H9 (cell line): ENCODE data around the gene AKR1C8. TPM values are rescaled to one million over a fixed set of nuclear protein-coding genes. Genes with fewer than 3 reads are reported as not detected.

Experiments used
- DNase-seq: peaks from one replicate; pipeline ENCODE4 v3.0.0-alpha.2; 2017
- H2AFZ ChIP-seq: one replicate; pipeline ENCODE4 v1.6.1; 2013; ENCODE audit warnings: mild to moderate bottlenecking, low read length, control low read depth, moderate library complexity
- H2AK5ac ChIP-seq: 2 replicates; pipeline ENCODE4 v1.6.1; 2013; ENCODE audit warnings: low read length, control low read depth, mixed read lengths; ENCODE audit not compliant: insufficient read length
- H2BK120ac ChIP-seq: one replicate; pipeline ENCODE4 v1.6.1; 2013; ENCODE audit warnings: low read depth, mild to moderate bottlenecking, low read length, control low read depth, inconsistent platforms; ENCODE audit not compliant: poor library complexity, severe bottlenecking
- H2BK12ac ChIP-seq: 2 replicates; pipeline ENCODE4 v1.6.1; 2013; ENCODE audit warnings: low read length, control low read depth, mixed read lengths, low read depth; ENCODE audit not compliant: insufficient read length
- H2BK15ac ChIP-seq: 2 replicates; pipeline ENCODE4 v1.6.1; 2013; ENCODE audit warnings: low read depth, low read length, control low read depth
- H2BK20ac ChIP-seq: one replicate; pipeline ENCODE4 v1.6.1; 2013; ENCODE audit warnings: low read depth, mild to moderate bottlenecking, low read length, control low read depth, inconsistent platforms; ENCODE audit not compliant: poor library complexity, severe bottlenecking
- H2BK5ac ChIP-seq: 2 replicates; pipeline ENCODE4 v1.6.1; 2013; ENCODE audit warnings: low read length, control low read depth, mixed read lengths; ENCODE audit not compliant: insufficient read length
- H3K14ac ChIP-seq: 2 replicates; pipeline ENCODE4 v1.6.1; 2013; ENCODE audit warnings: low read length, control low read depth; ENCODE audit not compliant: insufficient read depth
- H3K18ac ChIP-seq: 2 replicates; pipeline ENCODE4 v1.6.1; 2013; ENCODE audit warnings: low read depth, mild to moderate bottlenecking, mixed read lengths, low read length, control low read depth; ENCODE audit not compliant: insufficient read length
- H3K23ac ChIP-seq: 2 replicates; pipeline ENCODE4 v1.6.1; 2013; ENCODE audit warnings: low read length, control low read depth, mixed read lengths, low read depth; ENCODE audit not compliant: insufficient read length
- H3K23me2 ChIP-seq: 2 replicates; pipeline ENCODE4 v1.6.1; 2013; ENCODE audit warnings: low read depth, mild to moderate bottlenecking, mixed read lengths, low read length, control low read depth; ENCODE audit not compliant: insufficient read length, poor library complexity, severe bottlenecking
- H3K27ac ChIP-seq: 2 replicates; pipeline ENCODE4 v1.5.1; 2013; ENCODE audit warnings: low read length, control low read depth, mixed read lengths, low read depth; ENCODE audit not compliant: insufficient read length
- H3K27me3 ChIP-seq: 2 replicates; pipeline ENCODE4 v1.6.1; 2013; ENCODE audit warnings: low read length, control low read depth, inconsistent platforms; ENCODE audit not compliant: insufficient read depth
- H3K4ac ChIP-seq: 2 replicates; pipeline ENCODE4 v1.6.1; 2013; ENCODE audit warnings: low read depth, mild to moderate bottlenecking, control low read depth, inconsistent platforms, low read length, moderate library complexity
- H3K4me1 ChIP-seq: 2 replicates; pipeline ENCODE4 v1.6.1; 2013; ENCODE audit warnings: low read length, control low read depth, inconsistent platforms; ENCODE audit not compliant: insufficient read depth
- H3K4me2 ChIP-seq: 2 replicates; pipeline ENCODE4 v1.6.1; 2013; ENCODE audit warnings: low read length, control low read depth, mixed read lengths; ENCODE audit not compliant: insufficient read length, insufficient read depth
- H3K56ac ChIP-seq: 2 replicates; pipeline ENCODE4 v1.6.1; 2013; ENCODE audit warnings: low read depth, mild to moderate bottlenecking, mixed read lengths, low read length, control low read depth; ENCODE audit not compliant: insufficient read length
- H3K79me1 ChIP-seq: 2 replicates; pipeline ENCODE4 v1.6.1; 2013; ENCODE audit warnings: low read depth, mild to moderate bottlenecking, moderate library complexity, low read length, control low read depth, inconsistent platforms; ENCODE audit not compliant: insufficient read depth, poor library complexity, severe bottlenecking
- H3K79me2 ChIP-seq: 2 replicates; pipeline ENCODE4 v1.6.1; 2013; ENCODE audit warnings: low read length, control low read depth, inconsistent platforms; ENCODE audit not compliant: insufficient read depth
- H3K9ac ChIP-seq: 2 replicates; pipeline ENCODE4 v1.6.1; 2013; ENCODE audit warnings: low read length, control low read depth, mixed read lengths; ENCODE audit not compliant: insufficient read length; ENCODE audit errors: extremely low read depth
- H3K9me3 ChIP-seq: one replicate; pipeline ENCODE4 v1.6.1; 2013; ENCODE audit warnings: low read depth, low read length, inconsistent platforms; ENCODE audit not compliant: control insufficient read depth
- H3T11ph ChIP-seq: one replicate; pipeline ENCODE4 v1.6.1; 2013; ENCODE audit warnings: mild to moderate bottlenecking, low read length, control low read depth, inconsistent platforms
- H4K20me1 ChIP-seq: one replicate; pipeline ENCODE4 v1.6.1; 2013; ENCODE audit not compliant: control insufficient read depth, insufficient read length, insufficient read depth
- H4K5ac ChIP-seq: 2 replicates; pipeline ENCODE4 v1.6.1; 2013; ENCODE audit warnings: low read depth, mild to moderate bottlenecking, mixed read lengths, low read length, control low read depth; ENCODE audit not compliant: insufficient read length
- H4K8ac ChIP-seq: replicated peaks from 2 replicates; pipeline ENCODE4 v1.6.1; 2013; ENCODE audit warnings: low read length, control low read depth, mixed read lengths, low read depth; ENCODE audit not compliant: insufficient read length
- H4K91ac ChIP-seq: 2 replicates; pipeline ENCODE4 v1.6.1; 2013; ENCODE audit warnings: low read depth, mild to moderate bottlenecking, moderate library complexity, mixed read lengths, low read length, control low read depth; ENCODE audit not compliant: insufficient read length
- H3K27ac Mint-ChIP-seq, 3 experiments: 2 replicates in 2 of 3; 3 replicates in 1 of 3; pipeline ENCODE4 v1.8.0; 2020 to 2021; ENCODE audit warnings: mixed read lengths in 3 of 3, mild to moderate bottlenecking in 1 of 3, moderate library complexity in 1 of 3
- H3K27me3 Mint-ChIP-seq: 2 replicates; pipeline ENCODE4 v1.8.0; 2021; ENCODE audit warnings: low read depth, mild to moderate bottlenecking, moderate library complexity, mixed read lengths
- H3K36me3 Mint-ChIP-seq, 3 experiments: 2 replicates in 2 of 3; 3 replicates in 1 of 3; pipeline ENCODE4 v1.8.0; 2020 to 2021; ENCODE audit warnings: low read depth in 3 of 3, mixed read lengths in 3 of 3; ENCODE audit not compliant: insufficient read depth in 1 of 3
- H3K4me1 Mint-ChIP-seq, 2 experiments: 2 replicates each; pipeline ENCODE4 v1.8.0; 2020; ENCODE audit warnings: mixed read lengths in 2 of 2
- H3K4me3 Mint-ChIP-seq, 2 experiments: 2 replicates in 1 of 2; 3 replicates in 1 of 2; pipeline ENCODE4 v1.8.0; 2020 to 2021; ENCODE audit warnings: mild to moderate bottlenecking in 2 of 2, mixed read lengths in 2 of 2, moderate library complexity in 1 of 2
- H3K9me3 Mint-ChIP-seq, 2 experiments: 2 replicates in 1 of 2; 3 replicates in 1 of 2; pipeline ENCODE4 v1.8.0; 2020; ENCODE audit warnings: mild to moderate bottlenecking in 2 of 2, mixed read lengths in 2 of 2, moderate library complexity in 1 of 2
- CTCF ChIP-seq: fragments of 200-600 bp; sonication (generic); conservative IDR thresholded peaks from 3 replicates; pipeline ENCODE4 v1.8.0; 2021; ENCODE audit warnings: antibody characterized with exemption, mild to moderate bottlenecking
- whole genome bisulfite sequencing: extraction: QIAGEN DNeasy Blood & Tissue Kit; methylation state at CpG from one replicate; pipeline ENCODE4 v1.1.7; 2013; ENCODE audit warnings: missing lambda C conversion rate, low lambda C conversion rate, mixed read lengths; ENCODE audit not compliant: insufficient read length; ENCODE audit errors: extremely low coverage; 5-methylcytosine and 5-hydroxymethylcytosine counted together
- total RNA-seq: library from RNA; stranded (reverse); gene quantifications from 2 replicates; pipeline ENCODE4 v1.2.1, GENCODE V29; 2021

AKR1C8 gene
- total RNA-seq, 1 experiment from 2014 or later: not detected

- peaks cover 11 to 70% of the 10 kb centered on the region in 2 experiments for H3K9me3 Mint-ChIP-seq
- no peak overlapping the region for H3K23ac ChIP-seq
- H3K9ac ChIP-seq: no peak overlapping the region
- no peak overlapping the region for H3K14ac ChIP-seq
- no peak overlapping the region for H2BK15ac ChIP-seq
- WGBS: no CpG with 5 or more reads among the region's 3 CpGs
- H3K79me2 ChIP-seq: no peaks in the 10 kb centered on the region
- H3T11ph ChIP-seq: no peak overlapping the region
- H3K4ac ChIP-seq: no peak overlapping the region
- H3K79me1 ChIP-seq: no peaks in the 10 kb centered on the region
- H3K56ac ChIP-seq: no peak overlapping the region
- H2BK20ac ChIP-seq: no peak overlapping the region
- H3K18ac ChIP-seq: no peak overlapping the region
- H3K4me1 ChIP-seq: no peaks in the 10 kb centered on the region
- H3K27me3 Mint-ChIP-seq: no peaks in the 10 kb centered on the region; the same call in 1 of the 2 replicates
- no peak overlapping the region for H3K27ac Mint-ChIP-seq
- no peak overlapping the region for H2BK5ac ChIP-seq
- H3K27ac ChIP-seq: no peak overlapping the region
- H3K27me3 ChIP-seq: no peaks in the 10 kb centered on the region
- H3K4me1 Mint-ChIP-seq: no peaks in the 10 kb centered on the region
- H4K5ac ChIP-seq: no peak overlapping the region
- no peak overlapping the region for H4K91ac ChIP-seq
- no peak overlapping the region for H4K8ac ChIP-seq
- H3K4me3 Mint-ChIP-seq: no peak overlapping the region
- TF ChIP-seq CTCF: no peak
- no peaks in the 10 kb centered on the region for H3K23me2 ChIP-seq
- H3K36me3 Mint-ChIP-seq: peaks cover 0 to 2% (median 0%) of the 10 kb centered on the region in 3 experiments; a peak in 1 of 7 replicates
- no peaks in the 10 kb centered on the region for H4K20me1 ChIP-seq
- H2BK120ac ChIP-seq: no peak overlapping the region
- no peaks in the 10 kb centered on the region for H3K9me3 ChIP-seq
- no peak for DNase-seq
- no peak overlapping the region for H2AFZ ChIP-seq
- H2AK5ac ChIP-seq: no peak overlapping the region
- H3K4me2 ChIP-seq: no peak overlapping the region
- H2BK12ac ChIP-seq: no peak overlapping the region
These were observed 9.5 kb upstream of the AKR1C8 start for GRCh38 chr10:5194431-5194830.
